ENCODE data around the gene SETMAR.

DNA sequence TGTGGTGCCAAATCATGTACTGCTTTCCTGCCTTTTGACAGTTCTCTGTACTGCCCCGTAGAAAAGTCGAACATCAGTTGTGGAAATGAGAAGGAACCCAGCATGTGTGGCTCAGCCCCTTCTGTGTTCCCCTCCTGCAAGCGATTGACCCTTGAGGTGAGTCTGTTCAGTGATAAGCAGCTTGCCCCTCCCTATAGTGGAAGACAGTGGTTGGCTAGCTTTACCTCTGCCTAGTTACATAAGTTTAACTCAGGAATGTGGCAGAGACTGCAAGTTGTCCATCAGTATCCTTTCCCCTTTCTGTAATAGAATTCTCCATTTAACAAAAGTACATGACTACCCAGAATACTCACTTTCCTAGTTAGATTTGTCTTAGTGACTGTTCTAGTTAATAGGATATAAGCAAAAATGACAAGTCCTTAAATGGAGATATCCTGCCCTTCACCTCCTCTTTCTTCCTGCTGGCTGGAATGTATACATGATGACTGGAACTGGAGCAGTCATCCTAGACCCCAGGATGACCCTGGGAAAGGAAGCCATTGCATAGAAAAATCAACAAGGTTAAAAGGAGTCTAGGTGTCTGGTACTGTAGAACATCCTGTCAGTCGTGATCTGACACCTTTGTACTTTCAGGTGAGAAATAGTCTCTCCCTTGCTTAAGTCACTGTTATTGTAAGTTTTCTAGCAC is 10.6 kb downstream of the SETMAR start:
- TF ChIP-seq, protein P1, sequence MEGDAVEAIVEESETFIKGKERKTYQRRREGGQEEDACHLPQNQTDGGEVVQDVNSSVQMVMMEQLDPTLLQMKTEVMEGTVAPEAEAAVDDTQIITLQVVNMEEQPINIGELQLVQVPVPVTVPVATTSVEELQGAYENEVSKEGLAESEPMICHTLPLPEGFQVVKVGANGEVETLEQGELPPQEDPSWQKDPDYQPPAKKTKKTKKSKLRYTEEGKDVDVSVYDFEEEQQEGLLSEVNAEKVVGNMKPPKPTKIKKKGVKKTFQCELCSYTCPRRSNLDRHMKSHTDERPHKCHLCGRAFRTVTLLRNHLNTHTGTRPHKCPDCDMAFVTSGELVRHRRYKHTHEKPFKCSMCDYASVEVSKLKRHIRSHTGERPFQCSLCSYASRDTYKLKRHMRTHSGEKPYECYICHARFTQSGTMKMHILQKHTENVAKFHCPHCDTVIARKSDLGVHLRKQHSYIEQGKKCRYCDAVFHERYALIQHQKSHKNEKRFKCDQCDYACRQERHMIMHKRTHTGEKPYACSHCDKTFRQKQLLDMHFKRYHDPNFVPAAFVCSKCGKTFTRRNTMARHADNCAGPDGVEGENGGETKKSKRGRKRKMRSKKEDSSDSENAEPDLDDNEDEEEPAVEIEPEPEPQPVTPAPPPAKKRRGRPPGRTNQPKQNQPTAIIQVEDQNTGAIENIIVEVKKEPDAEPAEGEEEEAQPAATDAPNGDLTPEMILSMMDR (IDR thresholded peaks at IDR 0.05; ENCODE audit: low read depth, low read length): no peak
- TF ChIP-seq EZH2phosphoT487 (IDR thresholded peaks at IDR 0.05; ENCODE audit: low read depth): no peak
